ENCODE measurements around the gene MAP6D1.

The MAP6D1 gene

GRCh38 chr3:183868796-183869195, 43.4 kb upstream of the MAP6D1 start:
- TF ChIP-seq CTCF (IDR thresholded peaks at IDR 0.05; ENCODE audit: borderline replicate concordance, extremely low read depth, low read length, poor library complexity, severe bottlenecking) (no peak), EZH2 (IDR thresholded peaks at IDR 0.05; ENCODE audit: borderline replicate concordance, low read depth, low read length, severe bottlenecking) (no peak)
- DNase-seq (no peak), ATAC-seq (ENCODE audit: insufficient read depth, low read depth) (no peak)
- H2AFZ ChIP-seq (ENCODE audit: low read depth, low read length): no peak overlapping the region
- no peaks in the 10 kb centered on the region for H3K4me1 ChIP-seq (ENCODE audit: insufficient read depth, low read length)
- peaks cover 54% of the 10 kb centered on the region for H3K79me2 ChIP-seq (ENCODE audit: insufficient read depth, low read length)
- H3K4me2 ChIP-seq (ENCODE audit: insufficient read depth, low read length): no peak overlapping the region
- peaks cover 16% of the 10 kb centered on the region; the same call in 1 of the 2 replicates for H4K20me1 ChIP-seq (ENCODE audit: insufficient read depth, low read length)
- H3K9me3 ChIP-seq (ENCODE audit: insufficient read depth, low read length, severe bottlenecking): no peaks in the 10 kb centered on the region
- no peak overlapping the region for H3K4me3 ChIP-seq (ENCODE audit: low read depth in 1 of 2, low read length in 2 of 2)
- H3K27me3 ChIP-seq (ENCODE audit: insufficient read depth, low read length, poor library complexity): no peaks in the 10 kb centered on the region
- no peak overlapping the region for H3K27ac ChIP-seq (ENCODE audit: low read length)
- no peak overlapping the region for H3K9ac ChIP-seq (ENCODE audit: low read depth, low read length)
- peaks cover 41% of the 10 kb centered on the region for H3K36me3 ChIP-seq (ENCODE audit: insufficient read depth, low read length)

- H4K20me1 ChIP-seq (ENCODE audit: insufficient read depth, low read length): no peaks in the 10 kb centered on the region
- H3K27ac ChIP-seq (ENCODE audit: low read length): no peak overlapping the region
- no peaks in the 10 kb centered on the region for H3K27me3 ChIP-seq (ENCODE audit: insufficient read depth, low read length, poor library complexity)
- H3K4me3 ChIP-seq (ENCODE audit: low read depth in 1 of 2, low read length in 2 of 2): no peak overlapping the region
- no peak for TF ChIP-seq EZH2 (IDR thresholded peaks at IDR 0.05; ENCODE audit: borderline replicate concordance, low read depth, low read length, severe bottlenecking)
- no peak for TF ChIP-seq CTCF (IDR thresholded peaks at IDR 0.05; ENCODE audit: borderline replicate concordance, extremely low read depth, low read length, poor library complexity, severe bottlenecking)
- no peak overlapping the region for H3K9ac ChIP-seq (ENCODE audit: low read depth, low read length)
- peaks cover 78% of the 10 kb centered on the region for H3K36me3 ChIP-seq (ENCODE audit: insufficient read depth, low read length)
- no peak overlapping the region for H3K4me2 ChIP-seq (ENCODE audit: insufficient read depth, low read length)
- DNase-seq (no peak), ATAC-seq (ENCODE audit: insufficient read depth, low read depth) (no peak)
- no peak overlapping the region for H2AFZ ChIP-seq (ENCODE audit: low read depth, low read length)
- H3K79me2 ChIP-seq (ENCODE audit: insufficient read depth, low read length): 0 out of 2 replicates have a peak, but pooled peaks cover under 1% of the 10 kb centered on the region
- H3K4me1 ChIP-seq (ENCODE audit: insufficient read depth, low read length): no peaks in the 10 kb centered on the region
- H3K9me3 ChIP-seq (ENCODE audit: insufficient read depth, low read length, severe bottlenecking): no peaks in the 10 kb centered on the region
These were observed 37.2 kb upstream of the MAP6D1 start for GRCh38 chr3:183862610-183863009.

- Histone ChIP-seq H3K9me3 (ENCODE audit: insufficient read depth, low read length, severe bottlenecking) (no peaks in the 10 kb centered on the region), H3K4me1 (ENCODE audit: insufficient read depth, low read length) (no peaks in the 10 kb centered on the region), H2AFZ (ENCODE audit: low read depth, low read length) (no peak overlapping the region), H3K36me3 (ENCODE audit: insufficient read depth, low read length) (peaks cover 66% of the 10 kb centered on the region), H3K4me3 (ENCODE audit: low read depth in 1 of 2, low read length in 2 of 2) (no peak overlapping the region), H4K20me1 (ENCODE audit: insufficient read depth, low read length) (no peaks in the 10 kb centered on the region), H3K4me2 (ENCODE audit: insufficient read depth, low read length) (no peak overlapping the region), H3K27ac (ENCODE audit: low read length) (no peak overlapping the region), H3K9ac (ENCODE audit: low read depth, low read length) (no peak overlapping the region), H3K27me3 (ENCODE audit: insufficient read depth, low read length, poor library complexity) (no peaks in the 10 kb centered on the region), H3K79me2 (ENCODE audit: insufficient read depth, low read length) (no peaks in the 10 kb centered on the region)
- TF ChIP-seq EZH2 (IDR thresholded peaks at IDR 0.05; ENCODE audit: borderline replicate concordance, low read depth, low read length, severe bottlenecking): no peak
- no peak for TF ChIP-seq CTCF (IDR thresholded peaks at IDR 0.05; ENCODE audit: borderline replicate concordance, extremely low read depth, low read length, poor library complexity, severe bottlenecking)
- DNase-seq: no peak
- no peak for ATAC-seq (ENCODE audit: insufficient read depth, low read depth)
These were observed 32.5 kb upstream of the MAP6D1 start for GRCh38 chr3:183857863-183858262.

Data from DND-41 (cell line).